Fibroblast of gingiva (primary cell): ENCODE data around the gene ZFP82.

Experiments
- DNase-seq: peaks from one replicate; pipeline ENCODE4 v3.0.0-alpha.2; 2011; ENCODE audit warnings: low read depth

Gene ZFP82

DNA sequence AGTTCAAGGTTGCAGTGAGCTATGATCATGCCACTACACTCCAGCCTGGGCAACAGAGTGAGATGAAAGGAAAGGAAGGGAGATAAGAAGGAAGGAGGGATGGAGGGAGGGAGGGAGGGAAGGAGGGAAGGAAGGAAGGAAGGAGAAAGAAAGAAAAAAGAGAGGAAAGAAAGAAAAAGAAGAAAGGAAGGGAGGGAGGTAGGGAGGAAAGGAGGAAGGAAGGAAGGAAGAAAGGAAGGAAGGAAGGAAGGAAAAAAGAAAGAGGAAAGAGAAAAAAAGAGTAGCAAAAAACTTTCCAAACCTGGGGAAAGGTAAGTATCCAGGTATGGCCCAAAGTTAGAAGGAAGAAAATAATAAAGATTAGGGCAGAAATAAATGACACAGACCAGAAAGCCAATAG is 46.6 kb downstream of the ZFP82 start:
- no peak for DNase-seq

DNA sequence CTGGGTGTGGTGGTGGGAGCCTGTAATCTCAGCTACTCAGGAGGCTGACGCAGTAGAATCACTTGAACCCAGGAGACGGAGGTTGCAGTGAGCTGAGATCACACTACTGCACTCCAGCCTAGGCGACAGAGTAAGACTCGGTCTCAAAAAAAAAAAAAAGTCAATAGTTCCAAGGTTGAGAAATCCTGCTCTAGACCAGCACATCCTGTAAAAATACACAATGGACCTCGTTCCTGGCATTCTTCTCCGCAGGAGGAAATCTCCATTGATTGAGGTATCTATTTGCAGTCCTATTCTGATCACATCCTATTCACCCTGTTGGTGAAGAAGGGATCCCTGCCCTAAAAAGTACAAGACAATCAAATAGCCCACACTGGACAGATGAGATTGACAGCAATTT is 54.6 kb downstream of the ZFP82 start:
- DNase-seq = no peak
